Mucosa of rectum (tissue), 2 donors: ENCODE measurements around the gene HCFC1.

Experiments
- H3K27ac ChIP-seq, 2 donors: one replicate each; pipeline ENCODE4 v1.7.0; 2013; ENCODE audit warnings: inconsistent platforms in 2 of 2, low read depth in 2 of 2, low read length in 2 of 2
- H3K27me3 ChIP-seq, 2 donors: one replicate each; pipeline ENCODE4 v1.7.0; 2013; ENCODE audit warnings: low read length in 2 of 2; ENCODE audit not compliant: control insufficient read depth in 2 of 2, insufficient read depth in 2 of 2
- H3K36me3 ChIP-seq, 2 donors: one replicate each; pipeline ENCODE4 v1.7.0; 2013; ENCODE audit warnings: low read length in 2 of 2; ENCODE audit not compliant: control insufficient read depth in 2 of 2, insufficient read depth in 2 of 2
- H3K4me1 ChIP-seq, 2 donors: one replicate each; pipeline ENCODE4 v1.7.0; 2013; ENCODE audit warnings: low read length in 2 of 2, mild to moderate bottlenecking in 1 of 2; ENCODE audit not compliant: control insufficient read depth in 2 of 2, insufficient read depth in 2 of 2
- H3K4me3 ChIP-seq, 2 donors: one replicate each; pipeline ENCODE4 v1.7.0; 2013; ENCODE audit warnings: low read length in 2 of 2
- H3K9ac ChIP-seq, 2 donors: one replicate each; pipeline ENCODE4 v1.7.0; 2013; ENCODE audit warnings: low read length in 2 of 2, low read depth in 1 of 2, mild to moderate bottlenecking in 1 of 2
- H3K9me3 ChIP-seq, 2 donors: one replicate each; pipeline ENCODE4 v1.7.0; 2013; ENCODE audit warnings: low read length in 2 of 2; ENCODE audit not compliant: control insufficient read depth in 2 of 2
- donor health status: healthy.
- donor health status: Normal muscosa, but diverticular disease.

Gene HCFC1

GRCh38 chrX:153959649-153960048 lies 12.0 kb downstream of the HCFC1 start:
- Histone ChIP-seq H3K36me3 (peaks cover 47 to 81% of the 10 kb centered on the region in 2 donors), H3K27me3 (no peaks in the 10 kb centered on the region), H3K4me1 (no peaks in the 10 kb centered on the region), H3K9ac (no peak overlapping the region), H3K27ac (no peak overlapping the region), H3K9me3 (no peaks in the 10 kb centered on the region), H3K4me3 (no peak overlapping the region)

- Histone ChIP-seq H3K4me1 (no peaks in the 10 kb centered on the region), H3K9ac (no peak overlapping the region), H3K9me3 (no peaks in the 10 kb centered on the region), H3K27ac (no peak overlapping the region), H3K36me3 (peaks cover 49 to 89% of the 10 kb centered on the region in 2 donors), H3K27me3 (no peaks in the 10 kb centered on the region), H3K4me3 (no peak overlapping the region)
These were observed 13.0 kb downstream of the HCFC1 start for GRCh38 chrX:153958605-153959004.

DNA sequence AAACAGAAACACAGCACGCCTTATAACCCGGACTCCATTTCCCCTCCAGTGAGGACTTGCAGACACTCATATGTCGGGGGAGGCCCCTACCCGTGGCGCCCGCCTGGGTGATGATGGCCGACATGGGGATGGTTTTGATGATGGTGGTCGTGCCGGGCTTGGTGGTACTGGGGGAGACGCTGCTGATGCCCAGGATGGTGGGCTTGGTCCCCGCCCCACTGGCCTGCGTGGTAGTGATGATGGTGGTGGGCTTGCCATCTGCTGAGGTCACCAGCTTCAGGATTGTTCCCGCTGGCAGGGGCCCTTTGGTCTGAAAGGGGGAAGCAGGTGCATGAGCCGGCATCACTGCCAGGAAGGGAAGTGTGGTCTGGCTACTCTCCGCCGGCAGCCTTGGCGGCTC lies 14.4 kb downstream of the HCFC1 start:
- H3K9ac ChIP-seq: no peak overlapping the region
- peaks cover 48 to 78% of the 10 kb centered on the region in 2 donors for H3K36me3 ChIP-seq
- no peak overlapping the region for H3K27ac ChIP-seq

GRCh38 chrX:153956044-153956907 lies 15.3 kb downstream of the HCFC1 start:
- Histone ChIP-seq H3K9ac (no peak overlapping the region), H3K27me3 (no peaks in the 10 kb centered on the region), H3K9me3 (no peaks in the 10 kb centered on the region), H3K27ac (no peak overlapping the region), H3K36me3 (peaks cover 50 to 78% of the 10 kb centered on the region in 2 donors), H3K4me1 (peaks cover 0 to 3% of the 10 kb centered on the region in 2 donors), H3K4me3 (no peak overlapping the region)

More for the DNA sequence above, 14.4 kb downstream of the HCFC1 start:
- no peaks in the 10 kb centered on the region for H3K9me3 ChIP-seq
- H3K4me3 ChIP-seq: no peak overlapping the region
- H3K4me1 ChIP-seq: peaks cover 0 to 3% of the 10 kb centered on the region in 2 donors
- no peaks in the 10 kb centered on the region for H3K27me3 ChIP-seq

DNA sequence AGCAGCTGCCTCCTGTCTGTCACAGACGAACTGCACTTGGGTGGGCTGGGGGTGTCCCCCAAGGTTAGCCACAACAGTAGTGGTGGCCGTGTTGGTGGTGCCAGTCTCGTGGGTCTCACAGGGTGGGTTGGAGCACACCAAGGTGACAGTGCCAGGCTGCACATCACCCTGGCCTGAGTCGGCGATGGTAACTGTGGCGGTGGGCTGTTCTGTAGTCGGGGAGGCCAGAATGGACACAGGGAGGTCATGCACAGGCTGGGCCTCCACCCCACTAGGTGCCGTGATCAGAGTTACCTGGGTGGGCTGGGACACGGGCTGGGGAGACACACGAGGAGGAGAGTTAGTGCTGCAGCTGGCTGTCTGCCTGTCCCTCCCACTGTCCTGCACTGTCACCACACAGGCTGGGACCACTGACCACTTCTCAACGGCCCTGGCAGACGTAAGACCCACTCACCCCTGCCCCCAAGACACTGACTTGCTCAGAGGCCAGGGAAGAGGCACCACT lies 16.3 kb downstream of the HCFC1 start:
- H3K36me3 ChIP-seq: peaks cover 52 to 79% of the 10 kb centered on the region in 2 donors
- no peak overlapping the region for H3K4me3 ChIP-seq
- no peak overlapping the region for H3K9ac ChIP-seq
- peaks cover 0 to 3% of the 10 kb centered on the region in 2 donors for H3K4me1 ChIP-seq
- H3K27me3 ChIP-seq: no peaks in the 10 kb centered on the region
- no peak overlapping the region for H3K27ac ChIP-seq
- no peaks in the 10 kb centered on the region for H3K9me3 ChIP-seq

DNA sequence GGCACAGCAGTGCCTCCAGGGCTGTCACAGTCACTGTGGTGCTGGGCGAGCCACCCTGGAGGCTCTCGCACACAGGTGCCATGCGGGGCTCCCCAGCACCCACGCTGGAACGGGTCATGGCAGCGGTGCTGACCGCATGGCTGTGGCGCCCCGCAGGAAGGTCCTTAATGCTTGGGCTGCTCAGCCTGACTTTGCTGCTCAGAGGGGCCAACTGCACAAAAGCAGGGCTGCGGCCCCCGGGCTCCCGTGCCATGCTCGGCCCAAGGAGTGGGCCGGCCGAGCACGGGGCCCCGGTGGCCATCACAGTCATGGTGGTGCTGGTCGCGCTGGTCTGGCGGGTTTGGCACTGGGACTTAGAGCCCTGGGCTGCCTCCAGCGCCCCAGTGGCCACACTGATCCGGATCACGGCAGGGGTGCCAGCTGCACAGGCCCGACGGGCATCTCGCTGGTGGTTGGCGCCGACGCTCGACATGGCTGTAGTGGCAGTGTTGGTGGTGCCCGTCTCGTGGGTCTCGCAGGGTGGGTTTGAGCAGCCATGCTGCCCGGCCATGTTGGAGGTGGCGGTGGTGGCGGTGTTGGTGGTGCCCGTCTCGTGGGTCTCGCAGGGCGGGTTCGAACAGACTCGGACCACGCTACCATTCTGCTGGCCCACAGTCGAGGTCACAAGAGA lies 16.9 kb downstream of the HCFC1 start:
- no peak overlapping the region for H3K27ac ChIP-seq
- peaks cover 48 to 79% of the 10 kb centered on the region in 2 donors for H3K36me3 ChIP-seq
- peaks cover 0 to 3% of the 10 kb centered on the region in 2 donors for H3K4me1 ChIP-seq
- no peaks in the 10 kb centered on the region for H3K27me3 ChIP-seq
- no peaks in the 10 kb centered on the region for H3K9me3 ChIP-seq
- no peak overlapping the region for H3K4me3 ChIP-seq
- H3K9ac ChIP-seq: no peak overlapping the region

DNA sequence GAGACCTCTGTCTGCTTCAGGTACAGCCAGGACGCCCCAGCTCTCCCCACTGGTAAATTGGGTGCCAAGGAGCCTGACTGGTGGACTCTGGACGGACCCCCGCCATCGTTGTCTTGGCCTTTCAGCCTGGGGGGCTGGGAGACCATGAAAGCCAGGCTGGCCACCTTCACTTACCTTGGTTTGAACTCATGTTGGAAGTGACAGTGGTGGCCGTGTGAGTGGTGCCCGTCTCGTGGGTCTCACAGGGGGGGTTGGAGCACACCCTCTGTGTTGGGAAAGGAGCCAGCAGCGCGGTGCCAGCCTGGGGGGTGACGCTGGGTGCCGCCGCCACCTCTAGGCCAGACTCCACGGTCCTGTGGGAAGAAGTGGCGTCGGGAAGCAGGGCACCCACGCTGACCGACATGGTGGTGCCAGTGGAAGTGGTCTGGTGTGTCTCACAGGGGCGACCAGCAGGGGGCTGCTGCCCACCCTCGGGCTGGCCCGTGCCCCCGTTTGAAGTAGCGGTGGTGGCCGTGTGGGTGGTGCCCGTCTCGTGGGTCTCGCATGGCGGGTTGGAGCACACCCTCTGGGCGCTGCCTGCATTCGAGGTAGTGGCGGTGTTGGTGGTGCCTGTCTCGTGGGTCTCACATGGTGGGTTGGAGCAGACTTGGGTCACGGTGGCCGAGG lies 17.6 kb downstream of the HCFC1 start:
- no peak overlapping the region for H3K4me3 ChIP-seq
- peaks cover 42 to 77% of the 10 kb centered on the region in 2 donors for H3K36me3 ChIP-seq
- H3K9ac ChIP-seq: no peak overlapping the region
- peaks cover 0 to 3% of the 10 kb centered on the region in 2 donors for H3K4me1 ChIP-seq
- H3K27ac ChIP-seq: peak overlapping the region in 1 of 2 donors; percentile 23
- H3K9me3 ChIP-seq: no peaks in the 10 kb centered on the region
- H3K27me3 ChIP-seq: no peaks in the 10 kb centered on the region

GRCh38 chrX:153953342-153953830 lies 18.2 kb downstream of the HCFC1 start:
- Histone ChIP-seq H3K9ac (no peak overlapping the region), H3K27me3 (no peaks in the 10 kb centered on the region), H3K9me3 (no peaks in the 10 kb centered on the region), H3K27ac (peak overlapping the region in 1 of 2 donors; percentile 35), H3K36me3 (peaks cover 36 to 71% of the 10 kb centered on the region in 2 donors), H3K4me3 (no peak overlapping the region), H3K4me1 (peaks cover 0 to 3% of the 10 kb centered on the region in 2 donors)

DNA sequence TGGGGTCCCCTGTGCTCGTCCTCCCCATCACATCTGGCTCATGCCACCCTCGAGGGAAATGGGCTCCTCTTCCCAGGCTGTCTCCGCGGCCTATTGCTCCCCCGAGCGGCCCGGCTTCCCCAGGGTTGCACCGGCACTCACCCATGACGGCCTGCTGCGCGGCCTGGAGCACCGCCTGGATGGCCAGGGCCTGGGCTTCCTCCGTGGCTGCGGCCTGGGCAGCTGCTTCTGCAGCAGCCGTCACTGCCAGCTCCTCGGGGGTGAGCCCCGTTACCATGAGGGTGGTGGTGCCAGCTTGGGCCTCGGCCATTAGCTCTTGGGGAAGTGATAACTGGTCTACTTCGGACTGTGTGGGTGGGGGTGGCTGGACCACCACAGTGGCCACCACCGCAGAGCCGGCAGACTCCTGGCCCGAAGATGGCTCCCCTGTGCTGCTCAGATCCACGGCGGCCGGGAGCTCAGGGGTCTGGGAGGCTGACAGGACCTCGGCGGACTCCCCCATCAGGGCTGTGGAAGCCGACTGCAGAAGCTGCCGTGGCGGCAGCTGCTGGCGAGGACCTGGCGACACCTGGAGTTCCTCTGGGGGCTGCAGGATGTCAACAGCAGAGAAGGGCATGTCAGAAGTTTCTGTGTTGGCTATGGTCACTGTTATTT lies 19.1 kb downstream of the HCFC1 start:
- H3K27me3 ChIP-seq: no peaks in the 10 kb centered on the region
- peak overlapping the region in 1 of 2 donors; percentile 35 for H3K27ac ChIP-seq
- H3K4me3 ChIP-seq: no peak overlapping the region
- H3K9me3 ChIP-seq: no peaks in the 10 kb centered on the region
- H3K9ac ChIP-seq: no peak overlapping the region
- H3K4me1 ChIP-seq: peaks cover 0 to 5% of the 10 kb centered on the region in 2 donors
- peaks cover 31 to 64% of the 10 kb centered on the region in 2 donors for H3K36me3 ChIP-seq
